IMR-90 (cell line): ENCODE measurements around the gene CD82. TPM values are rescaled to one million over a fixed set of nuclear protein-coding genes. Genes with fewer than 3 reads are reported as not detected.
"Not testable (repeated sequence)": the region's sequence is repeated elsewhere in the genome, so short reads cannot be mapped to it uniquely, and the experiment has no call there.

Source experiments
- ATAC-seq: fragments of 200-7000 bp; cut with Tn5 transposase; 2 replicates; pipeline ENCODE4 v1.9.1; 2020; ENCODE audit warnings: low read depth, mild to moderate bottlenecking, moderate library complexity
- BruUV-seq: library from RNA; stranded (reverse); fragments of 400-500 nt; replicated peaks from 2 replicates; lab custom pipeline; 2021; lab: Mats Ljungman, UMichigan
- CTCF ChIA-PET: fragments of 300-600 bp; formaldehyde crosslinking; extraction: SDS; loops from one replicate; lab custom pipeline; 2021; ENCODE audit warnings: antibody characterized with exemption; lab: Yijun Ruan, JAX
- POLR2A ChIA-PET: fragments of 300-600 bp; sonication (Branson Sonifier 250); formaldehyde crosslinking; loops from one replicate; lab custom pipeline; 2022; ENCODE audit warnings: antibody characterized with exemption; ENCODE audit not compliant: unreplicated experiment; lab: Charles Lee
- DNase-seq: peaks from one replicate; pipeline ENCODE4 v3.0.0; 2013
- H2AFZ ChIP-seq: replicated peaks from 2 replicates; pipeline ENCODE3; 2013; ENCODE audit warnings: low read length, mild to moderate bottlenecking; ENCODE audit not compliant: poor library complexity
- H2AK5ac ChIP-seq: 2 replicates; pipeline ENCODE4 v1.6.1; 2013; ENCODE audit warnings: low read depth, low read length, inconsistent platforms
- H2AK9ac ChIP-seq: replicated peaks from 2 replicates; pipeline ENCODE3; 2013; ENCODE audit warnings: mild to moderate bottlenecking, low read depth, low read length, moderate library complexity; ENCODE audit not compliant: poor library complexity
- H2BK120ac ChIP-seq: 2 replicates; pipeline ENCODE4 v1.6.1; 2013; ENCODE audit warnings: low read depth, low read length, inconsistent platforms
- H2BK15ac ChIP-seq: 3 replicates; pipeline ENCODE4 v1.6.1; 2013; ENCODE audit warnings: low read depth, low read length, inconsistent platforms
- H2BK20ac ChIP-seq: 2 replicates; pipeline ENCODE4 v1.6.1; 2013; ENCODE audit warnings: low read depth, mild to moderate bottlenecking, inconsistent platforms, low read length, moderate library complexity
- H2BK5ac ChIP-seq: 2 replicates; pipeline ENCODE4 v1.6.1; 2013; ENCODE audit warnings: mild to moderate bottlenecking, low read depth, low read length, inconsistent platforms; ENCODE audit not compliant: poor library complexity, severe bottlenecking
- H3K14ac ChIP-seq: replicated peaks from 2 replicates; pipeline ENCODE4 v1.6.1; 2013; ENCODE audit warnings: low read depth, low read length, inconsistent platforms
- H3K18ac ChIP-seq: 2 replicates; pipeline ENCODE4 v1.6.1; 2013; ENCODE audit warnings: low read depth, low read length, control low read depth
- H3K23ac ChIP-seq: 2 replicates; pipeline ENCODE4 v1.6.1; 2013; ENCODE audit warnings: low read depth, low read length, inconsistent platforms
- H3K27ac ChIP-seq: 2 replicates; pipeline ENCODE4 v1.5.1; 2013; ENCODE audit warnings: mild to moderate bottlenecking, control low read depth, low read length; ENCODE audit not compliant: insufficient read depth
- H3K27me3 ChIP-seq: 2 replicates; pipeline ENCODE4 v1.6.1; 2013; ENCODE audit warnings: low read length; ENCODE audit not compliant: control insufficient read depth, insufficient read depth
- H3K36me3 ChIP-seq: 2 replicates; pipeline ENCODE4 v1.6.1; 2013; ENCODE audit warnings: low read length, mixed read lengths; ENCODE audit not compliant: control insufficient read depth, insufficient read depth
- H3K4ac ChIP-seq: 2 replicates; pipeline ENCODE4 v1.6.1; 2013; ENCODE audit warnings: low read depth, low read length, inconsistent platforms
- H3K4me1 ChIP-seq: 2 replicates; pipeline ENCODE4 v1.6.1; 2013; ENCODE audit warnings: low read length, mixed read lengths; ENCODE audit not compliant: control insufficient read depth, insufficient read depth
- H3K4me2 ChIP-seq: 2 replicates; pipeline ENCODE4 v1.6.1; 2013; ENCODE audit warnings: low read depth, mild to moderate bottlenecking, control low read depth, low read length, moderate library complexity
- H3K4me3 ChIP-seq: 2 replicates; pipeline ENCODE4 v1.5.1; 2013; ENCODE audit warnings: low read depth, mild to moderate bottlenecking, control low read depth, low read length, moderate library complexity; ENCODE audit not compliant: insufficient read depth
- H3K56ac ChIP-seq: 2 replicates; pipeline ENCODE4 v1.6.1; 2013; ENCODE audit warnings: low read length, inconsistent platforms; ENCODE audit not compliant: insufficient read depth; ENCODE audit errors: extremely low read depth
- H3K79me1 ChIP-seq, 2 experiments: 2 replicates each; pipeline ENCODE4 v1.6.1; 2013; ENCODE audit warnings: low read length in 2 of 2, inconsistent platforms in 1 of 2, low read depth in 1 of 2
- H3K9ac ChIP-seq: 2 replicates; pipeline ENCODE4 v1.6.1; 2013; ENCODE audit warnings: low read depth, low read length, control low read depth
- H3K9me1 ChIP-seq: 2 replicates; pipeline ENCODE4 v1.6.1; 2013; ENCODE audit warnings: low read length, inconsistent platforms; ENCODE audit not compliant: insufficient read depth
- H3K9me3 ChIP-seq: 2 replicates; pipeline ENCODE4 v1.6.1; 2013; ENCODE audit warnings: low read length; ENCODE audit not compliant: control insufficient read depth, insufficient read depth
- H4K20me1 ChIP-seq: 2 replicates; pipeline ENCODE4 v1.6.1; 2013; ENCODE audit warnings: low read length, inconsistent platforms; ENCODE audit not compliant: insufficient read depth
- H4K5ac ChIP-seq: 2 replicates; pipeline ENCODE4 v1.6.1; 2013; ENCODE audit warnings: mild to moderate bottlenecking, low read depth, low read length, control low read depth
- H4K8ac ChIP-seq, 2 experiments: 2 replicates each; pipeline ENCODE4 v1.6.1; 2013; ENCODE audit warnings: low read depth in 2 of 2, low read length in 2 of 2, control low read depth in 1 of 2, inconsistent platforms in 1 of 2
- H4K91ac ChIP-seq: 2 replicates; pipeline ENCODE4 v1.6.1; 2013; ENCODE audit warnings: low read depth, low read length, inconsistent platforms; ENCODE audit not compliant: insufficient read depth
- RAD21 ChIP-seq: IDR thresholded peaks from 2 replicates; pipeline ENCODE4 v1.6.1; 2012; ENCODE audit warnings: low read length, improper control_type of control experiment
- RCOR1 ChIP-seq: IDR thresholded peaks from 2 replicates; pipeline ENCODE4 v1.6.1; 2012; ENCODE audit warnings: mild to moderate bottlenecking, low read length, improper control_type of control experiment; ENCODE audit not compliant: insufficient replicate concordance
- WGBS, 2 experiments: methylation state at CpG; one replicate each; pipeline versions ENCODE4 v1.1.5 to v1.1.7; 2013; ENCODE audit warnings: missing lambda C conversion rate in 2 of 2; ENCODE audit not compliant: insufficient read length in 1 of 2; ENCODE audit errors: extremely low coverage in 2 of 2; 5-methylcytosine and 5-hydroxymethylcytosine counted together
- dilution Hi-C: fragments of 300-500 bp; cut with HindIII; formaldehyde crosslinking; loops from one replicate; pipeline ENCODE4 v1.14.3; 2018; ENCODE audit warnings: low sequenced_read_pairs; ENCODE audit not compliant: unreplicated experiment
- in situ Hi-C: fragments of 300-500 bp; cut with MboI; formaldehyde crosslinking; loops from 3 replicates; pipeline ENCODE4 v1.14.3; 2019; ENCODE audit warnings: low sequenced_read_pairs, inconsistent platforms, mixed read lengths
- intact Hi-C: fragments of 100-400 bp; cut with micrococcal nuclease; formaldehyde crosslinking; loops from 2 replicates; pipeline ENCODE4 v1.10.0; 2022
- polyA plus RNA-seq, 3 experiments: library from polyadenylated mRNA; depleted of rRNA; stranded (reverse); fragments of >200 nt; gene quantifications; 2 replicates each; pipeline ENCODE4 v1.2.3, GENCODE V29; 2012; ENCODE audit warnings: low replicate concordance in 1 of 3
- total RNA-seq: library from RNA; depleted of rRNA; stranded (reverse); fragments of >200 nt; gene quantifications from 2 replicates; pipeline ENCODE4 v1.2.3, GENCODE V29; 2012

The CD82 gene
- total and polyA plus RNA-seq, 2 of the 4 experiments (the other 2 are of a cell fraction), result 32.8 to 49.4 TPM

DNA sequence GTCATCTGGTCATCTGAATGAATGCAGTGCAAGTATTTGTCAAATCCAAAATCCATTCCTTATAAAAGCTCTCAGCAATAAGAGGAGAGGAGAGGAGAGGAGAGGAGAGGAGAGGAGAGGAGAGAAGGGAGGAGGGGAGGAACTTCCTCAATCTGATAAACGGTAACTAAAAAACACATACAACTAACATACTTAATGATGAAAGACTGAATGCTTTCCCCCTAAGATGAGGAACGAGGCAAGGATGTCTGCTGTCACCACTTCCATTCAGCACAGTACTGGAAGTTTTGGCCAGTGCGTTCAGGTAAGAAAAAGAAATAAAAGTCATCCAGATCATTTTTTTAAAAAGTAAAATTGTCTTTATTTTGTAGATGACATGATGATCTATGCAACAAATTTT, 80.4 kb downstream of the CD82 start:
- no peak overlapping the region for H2AK5ac ChIP-seq
- no peak overlapping the region for H3K9ac ChIP-seq
- no peak overlapping the region for H3K23ac ChIP-seq
- POLR2A ChIA-PET, result no interaction called here
- no CpG with 5 or more reads among the region's 3 CpGs for WGBS, 2 experiments
- no peak overlapping the region for H3K4me2 ChIP-seq
- H3K4me3 ChIP-seq, result no peak overlapping the region
- DNase-seq (no peak), ATAC-seq (no peak)
- H3K27ac ChIP-seq, result no peak overlapping the region
- no peak overlapping the region for H4K8ac ChIP-seq
- H2BK5ac ChIP-seq, result no peak overlapping the region
- no peak overlapping the region for H3K4ac ChIP-seq
- intact Hi-C loops, result loop anchor here (10.0 kb wide), 1 partner anchor 649 kb away; no protein-coding TSS in a partner anchor
- H3K9me3 ChIP-seq, result 0 out of 2 replicates have a peak, but pooled peaks cover 2% of the 10 kb centered on the region
- no peaks in the 10 kb centered on the region for H4K20me1 ChIP-seq
- H3K56ac ChIP-seq, result no peak overlapping the region
- H2BK20ac ChIP-seq, result no peak overlapping the region
- peaks cover 3% of the 10 kb centered on the region for H3K27me3 ChIP-seq
- no TSS peak for BruUV-seq
- H3K4me1 ChIP-seq, result no peaks in the 10 kb centered on the region
- no peak overlapping the region for H4K5ac ChIP-seq
- no peak overlapping the region for H2AFZ ChIP-seq
- H2BK15ac ChIP-seq, result no peak overlapping the region
- dilution Hi-C loops, result no loop called here
- no peak overlapping the region for H3K14ac ChIP-seq
- H3K36me3 ChIP-seq, result no peaks in the 10 kb centered on the region
- no peaks in the 10 kb centered on the region for H3K9me1 ChIP-seq
- H3K18ac ChIP-seq, result no peak overlapping the region
- CTCF ChIA-PET, result interaction anchor here (0.7 kb wide), 1 partner anchor 380 kb away, joined by 5 read pairs; no protein-coding TSS in a partner anchor
- no peak overlapping the region for H2AK9ac ChIP-seq
- in situ Hi-C loops, result no loop called here
- TF ChIP-seq RAD21 (no peak), RCOR1 (no peak)
- H2BK120ac ChIP-seq, result no peak overlapping the region
- no peaks in the 10 kb centered on the region for H3K79me1 ChIP-seq
- H4K91ac ChIP-seq, result no peak overlapping the region

DNA sequence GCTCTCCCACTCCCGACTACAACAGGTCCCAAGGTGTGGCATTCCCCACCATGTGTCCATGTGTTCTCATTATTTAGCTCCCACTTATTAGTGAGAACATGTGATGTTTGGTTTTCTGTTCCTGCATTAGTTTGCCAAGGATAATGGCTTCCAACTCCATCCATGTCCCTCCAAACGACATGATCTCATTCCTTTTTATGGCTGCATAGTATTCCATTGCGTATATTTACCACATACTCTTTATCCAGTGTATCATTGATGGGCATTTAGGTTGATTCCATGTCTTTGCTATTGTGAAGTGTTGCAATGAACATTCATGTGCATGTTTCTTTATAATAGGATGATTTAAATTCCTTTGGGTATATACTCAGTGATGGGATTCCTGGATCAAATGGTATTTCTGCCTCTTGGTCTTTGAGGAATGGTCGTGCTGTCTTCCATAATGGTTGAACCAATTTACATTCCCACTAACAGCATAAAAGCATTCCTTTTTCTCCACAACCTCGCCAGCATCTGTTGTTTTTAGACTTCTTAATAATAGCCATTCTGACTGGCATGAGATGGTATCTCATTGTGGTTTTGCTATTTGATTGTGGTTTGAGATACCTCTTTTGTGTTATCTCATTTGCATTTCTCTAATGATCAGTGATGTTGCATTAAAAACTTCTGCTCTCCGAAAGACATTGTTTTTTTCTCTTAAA, 81.9 kb downstream of the CD82 start:
- H3K79me1 ChIP-seq, H3K14ac ChIP-seq, H2BK120ac ChIP-seq, H2AK5ac ChIP-seq, H3K4me3 ChIP-seq, H3K9me1 ChIP-seq, H2BK5ac ChIP-seq, H4K91ac ChIP-seq, BruUV-seq, H3K9me3 ChIP-seq, in situ Hi-C loops, H3K27ac ChIP-seq, H4K20me1 ChIP-seq, H3K4me1 ChIP-seq, H2AK9ac ChIP-seq, DNase-seq, H3K36me3 ChIP-seq, POLR2A ChIA-PET, H3K23ac ChIP-seq, H3K4ac ChIP-seq, H4K8ac ChIP-seq, H4K5ac ChIP-seq, H2BK15ac ChIP-seq, ATAC-seq, H3K56ac ChIP-seq, H3K18ac ChIP-seq, H3K4me2 ChIP-seq, CTCF ChIA-PET, H3K9ac ChIP-seq, dilution Hi-C loops, H2BK20ac ChIP-seq, H2AFZ ChIP-seq: not testable (repeated sequence)
- intact Hi-C loops, result loop anchor here (10.0 kb wide), 1 partner anchor 647 kb away; no protein-coding TSS in a partner anchor
- peaks cover 13% of the 10 kb centered on the region for H3K27me3 ChIP-seq
- WGBS, 2 experiments, result no CpG with 5 or more reads among the region's 6 CpGs
